ENCODE results near the gene KCNB1. TPM values are rescaled to one million over a fixed set of nuclear protein-coding genes. Genes with fewer than 3 reads are reported as not detected.

The KCNB1 gene
- total RNA-seq, 1 donor from 2014 or later, result 0.41 TPM

GRCh38 chr20:49482173-49482572 is 295 bp downstream of the KCNB1 start:
- H3K27me3 ChIP-seq, result peaks cover 71% of the 10 kb centered on the region
- ATAC-seq (no peak), DNase-seq (no peak)
- peaks cover 9% of the 10 kb centered on the region for H3K4me1 ChIP-seq
- TF ChIP-seq, protein P1, sequence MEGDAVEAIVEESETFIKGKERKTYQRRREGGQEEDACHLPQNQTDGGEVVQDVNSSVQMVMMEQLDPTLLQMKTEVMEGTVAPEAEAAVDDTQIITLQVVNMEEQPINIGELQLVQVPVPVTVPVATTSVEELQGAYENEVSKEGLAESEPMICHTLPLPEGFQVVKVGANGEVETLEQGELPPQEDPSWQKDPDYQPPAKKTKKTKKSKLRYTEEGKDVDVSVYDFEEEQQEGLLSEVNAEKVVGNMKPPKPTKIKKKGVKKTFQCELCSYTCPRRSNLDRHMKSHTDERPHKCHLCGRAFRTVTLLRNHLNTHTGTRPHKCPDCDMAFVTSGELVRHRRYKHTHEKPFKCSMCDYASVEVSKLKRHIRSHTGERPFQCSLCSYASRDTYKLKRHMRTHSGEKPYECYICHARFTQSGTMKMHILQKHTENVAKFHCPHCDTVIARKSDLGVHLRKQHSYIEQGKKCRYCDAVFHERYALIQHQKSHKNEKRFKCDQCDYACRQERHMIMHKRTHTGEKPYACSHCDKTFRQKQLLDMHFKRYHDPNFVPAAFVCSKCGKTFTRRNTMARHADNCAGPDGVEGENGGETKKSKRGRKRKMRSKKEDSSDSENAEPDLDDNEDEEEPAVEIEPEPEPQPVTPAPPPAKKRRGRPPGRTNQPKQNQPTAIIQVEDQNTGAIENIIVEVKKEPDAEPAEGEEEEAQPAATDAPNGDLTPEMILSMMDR (IDR thresholded peaks at IDR 0.05), result no peak
- intact Hi-C loops (cut with DNase I), result loop anchor here (10.0 kb wide), 1 partner anchor 147 kb away; no protein-coding TSS in a partner anchor
- no peak overlapping the region for H3K27ac ChIP-seq
- H3K36me3 ChIP-seq, result no peaks in the 10 kb centered on the region
- no peak overlapping the region for H3K4me3 ChIP-seq
- no peaks in the 10 kb centered on the region for H3K9me3 ChIP-seq

DNA sequence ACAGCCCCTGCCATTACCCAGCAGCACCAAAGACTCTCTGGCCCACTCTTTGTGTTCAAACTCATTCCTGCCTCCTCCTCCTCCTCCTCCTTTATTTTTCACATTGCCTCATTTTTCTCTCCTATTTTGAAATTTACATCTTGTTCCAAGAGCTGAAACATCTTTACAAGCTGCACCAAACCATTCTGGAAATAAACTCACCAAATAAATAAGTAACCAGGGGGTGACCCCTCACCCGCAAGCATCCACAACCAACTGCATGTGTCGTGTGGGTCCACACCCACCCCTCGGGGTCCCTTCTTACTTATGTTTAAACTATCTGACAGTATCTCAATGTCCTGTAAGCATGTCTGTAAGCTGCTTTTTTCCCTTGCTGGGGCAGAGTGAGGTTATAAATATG is 1.4 kb downstream of the KCNB1 start:
- H3K27me3 ChIP-seq, result peaks cover 66% of the 10 kb centered on the region
- no peak overlapping the region for H3K4me3 ChIP-seq
- intact Hi-C loops (cut with DNase I), result loop anchor here (10.0 kb wide), 1 partner anchor 146 kb away; no protein-coding TSS in a partner anchor
- ATAC-seq, result no peak
- no peak for DNase-seq
- H3K4me1 ChIP-seq, result peaks cover 9% of the 10 kb centered on the region
- no peaks in the 10 kb centered on the region for H3K36me3 ChIP-seq
- TF ChIP-seq, protein P1 (IDR thresholded peaks at IDR 0.05), result no peak
- H3K9me3 ChIP-seq, result no peaks in the 10 kb centered on the region
- no peak overlapping the region for H3K27ac ChIP-seq

DNA sequence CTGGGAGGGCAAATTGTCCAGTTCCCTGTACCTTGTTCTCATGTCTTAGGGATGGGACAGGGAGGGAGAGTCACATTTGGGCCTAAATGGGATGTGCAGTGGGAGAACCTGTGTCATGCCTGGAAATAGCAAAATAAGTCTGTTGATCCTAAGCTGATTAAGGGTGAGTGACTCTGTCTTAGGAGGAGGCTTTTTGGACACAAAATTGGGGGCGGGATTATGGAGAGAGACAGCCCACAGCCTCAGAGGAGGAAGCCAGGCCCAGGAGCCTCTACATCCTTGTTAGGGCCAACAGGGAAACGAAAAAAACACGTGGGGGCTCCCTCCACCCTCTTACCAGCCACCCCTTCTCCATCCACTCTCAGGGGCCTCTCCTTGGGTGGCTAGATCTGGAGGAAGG is 2.2 kb downstream of the KCNB1 start:
- Histone ChIP-seq H3K4me3 (no peak overlapping the region), H3K4me1 (peaks cover 9% of the 10 kb centered on the region), H3K36me3 (no peaks in the 10 kb centered on the region), H3K9me3 (no peaks in the 10 kb centered on the region), H3K27ac (no peak overlapping the region), H3K27me3 (peaks cover 57% of the 10 kb centered on the region)
- ATAC-seq (no peak), DNase-seq (no peak)
- intact Hi-C loops (cut with DNase I), result loop anchor here (10.0 kb wide), 1 partner anchor 145 kb away; no protein-coding TSS in a partner anchor
- TF ChIP-seq, protein P1 (IDR thresholded peaks at IDR 0.05), result no peak

DNA sequence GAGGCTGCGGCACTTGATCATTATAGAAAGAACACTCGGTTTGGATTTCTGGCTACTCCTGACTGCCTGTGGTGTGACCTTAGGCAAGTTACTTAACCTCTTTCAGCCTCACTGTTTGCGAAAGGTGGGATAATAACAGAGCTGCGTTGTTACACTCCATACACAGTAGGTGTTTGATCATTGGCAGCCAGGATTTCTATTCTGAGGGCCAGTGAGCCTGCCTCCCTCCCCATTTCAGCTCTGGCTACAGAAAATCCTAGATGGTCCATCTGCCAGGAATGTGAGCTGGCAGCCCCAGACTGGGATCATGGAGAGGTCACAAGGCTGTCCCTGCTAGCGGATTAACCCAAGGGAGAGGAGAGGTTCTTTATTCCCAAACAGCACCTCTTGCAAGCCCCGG is 2.7 kb downstream of the KCNB1 start:
- ATAC-seq (no peak), DNase-seq (no peak)
- Histone ChIP-seq H3K4me1 (peaks cover 9% of the 10 kb centered on the region), H3K36me3 (no peaks in the 10 kb centered on the region), H3K27ac (no peak overlapping the region), H3K27me3 (peaks cover 52% of the 10 kb centered on the region), H3K9me3 (no peaks in the 10 kb centered on the region), H3K4me3 (no peak overlapping the region)
- intact Hi-C loops (cut with DNase I), result loop anchor here (10.0 kb wide), 1 partner anchor 145 kb away; no protein-coding TSS in a partner anchor
- TF ChIP-seq, protein P1 (IDR thresholded peaks at IDR 0.05), result no peak

DNA sequence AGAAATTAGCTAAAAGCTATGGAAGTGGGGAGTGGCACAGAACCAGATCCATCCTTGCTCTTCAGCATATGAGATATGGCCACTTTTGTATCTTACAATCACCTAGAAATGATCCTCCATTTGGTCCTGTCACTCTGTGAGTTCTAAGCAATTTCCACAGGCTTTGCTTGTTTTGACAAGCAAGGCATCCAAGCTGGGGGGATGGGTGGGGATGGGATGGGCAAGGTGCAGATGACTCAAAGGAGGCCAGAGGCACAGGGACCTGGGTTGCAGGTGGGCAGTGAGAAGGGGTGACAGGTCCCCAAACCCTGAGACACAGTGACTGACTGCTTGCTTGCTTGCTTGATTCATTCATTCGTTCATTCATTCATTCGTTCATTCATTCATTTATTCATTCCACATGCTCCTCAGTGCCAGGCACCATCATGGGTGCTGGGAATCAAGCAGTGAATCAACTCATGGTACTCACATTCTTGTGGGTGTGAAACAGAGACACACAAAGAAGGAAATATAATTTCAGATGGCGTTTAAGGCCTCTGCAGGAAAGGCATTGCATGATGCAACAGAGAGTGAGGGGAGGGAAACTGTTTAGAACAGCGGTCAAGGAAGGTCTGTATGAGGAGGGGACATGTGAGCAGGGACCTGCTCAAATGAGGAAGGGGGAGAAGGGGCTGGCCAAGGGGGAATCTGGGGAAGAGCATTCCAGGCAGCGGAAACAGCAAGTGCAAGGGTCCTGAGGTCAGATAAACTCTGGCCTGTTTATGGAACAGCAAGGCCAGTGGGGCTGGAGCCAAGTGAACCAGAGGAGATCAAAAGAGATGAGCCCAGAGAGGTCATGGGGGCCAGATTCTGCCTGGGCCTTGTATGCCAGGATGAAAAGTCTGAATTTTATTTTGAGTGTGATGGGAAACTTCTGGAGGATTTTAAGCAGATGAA is 3.4 kb downstream of the KCNB1 start:
- H3K36me3 ChIP-seq, result no peaks in the 10 kb centered on the region
- peaks cover 45% of the 10 kb centered on the region for H3K27me3 ChIP-seq
- peaks cover 5% of the 10 kb centered on the region for H3K4me1 ChIP-seq
- DNase-seq, result no peak
- TF ChIP-seq, protein P1 (IDR thresholded peaks at IDR 0.05), result no peak
- no peak for ATAC-seq
- intact Hi-C loops (cut with DNase I), result no loop called here
- no peaks in the 10 kb centered on the region for H3K9me3 ChIP-seq
- no peak overlapping the region for H3K4me3 ChIP-seq
- no peak overlapping the region for H3K27ac ChIP-seq

All from upper lobe of right lung (tissue), 1 donor.